ENCODE data around the gene VANGL2.

GRCh38 chr1:160394673-160395072 lies 5.7 kb upstream of the VANGL2 start:
- TF ChIP-seq EZH2 (IDR thresholded peaks at IDR 0.05; ENCODE audit: borderline replicate concordance, low read length), result no peak
- TF ChIP-seq, protein P1, sequence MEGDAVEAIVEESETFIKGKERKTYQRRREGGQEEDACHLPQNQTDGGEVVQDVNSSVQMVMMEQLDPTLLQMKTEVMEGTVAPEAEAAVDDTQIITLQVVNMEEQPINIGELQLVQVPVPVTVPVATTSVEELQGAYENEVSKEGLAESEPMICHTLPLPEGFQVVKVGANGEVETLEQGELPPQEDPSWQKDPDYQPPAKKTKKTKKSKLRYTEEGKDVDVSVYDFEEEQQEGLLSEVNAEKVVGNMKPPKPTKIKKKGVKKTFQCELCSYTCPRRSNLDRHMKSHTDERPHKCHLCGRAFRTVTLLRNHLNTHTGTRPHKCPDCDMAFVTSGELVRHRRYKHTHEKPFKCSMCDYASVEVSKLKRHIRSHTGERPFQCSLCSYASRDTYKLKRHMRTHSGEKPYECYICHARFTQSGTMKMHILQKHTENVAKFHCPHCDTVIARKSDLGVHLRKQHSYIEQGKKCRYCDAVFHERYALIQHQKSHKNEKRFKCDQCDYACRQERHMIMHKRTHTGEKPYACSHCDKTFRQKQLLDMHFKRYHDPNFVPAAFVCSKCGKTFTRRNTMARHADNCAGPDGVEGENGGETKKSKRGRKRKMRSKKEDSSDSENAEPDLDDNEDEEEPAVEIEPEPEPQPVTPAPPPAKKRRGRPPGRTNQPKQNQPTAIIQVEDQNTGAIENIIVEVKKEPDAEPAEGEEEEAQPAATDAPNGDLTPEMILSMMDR (IDR thresholded peaks at IDR 0.05; ENCODE audit: low read length), result no peak

All from OCI-LY1 (cell line).